K562 (cell line): ENCODE measurements around the gene SIGLEC14. TPM values are rescaled to one million over a fixed set of nuclear protein-coding genes. Genes with fewer than 3 reads are reported as not detected.

Experiments used
- ARID1B ChIP-seq: fragments of 450-650 bp; IDR thresholded peaks from 2 replicates; pipeline ENCODE4 v1.6.1; 2016; ENCODE audit warnings: antibody characterized with exemption, mild to moderate bottlenecking, inconsistent platforms
- CREM ChIP-seq: IDR thresholded peaks from 2 replicates; pipeline ENCODE4 v1.6.1; 2014; ENCODE audit warnings: antibody characterized with exemption, low read depth
- FOXK2 ChIP-seq, 2 experiments: fragments of 450-650 bp; IDR thresholded peaks in 1 of 2; conservative IDR thresholded peaks in 1 of 2; 2 replicates each; pipeline ENCODE4 v1.6.1; 2016; ENCODE audit warnings: low read depth in 2 of 2, mild to moderate bottlenecking in 1 of 2
- FOXO4 ChIP-seq: fragments of 450-650 bp; formaldehyde crosslinking; IDR thresholded peaks from 2 replicates; pipeline ENCODE4 v1.4.0; 2020; ENCODE audit warnings: mild to moderate bottlenecking, moderate library complexity
- MNT ChIP-seq, 2 experiments: fragments of 450-650 bp; conservative IDR thresholded peaks; 2 replicates each; pipeline ENCODE4 v1.6.1; 2017; ENCODE audit warnings: mild to moderate bottlenecking in 2 of 2, moderate library complexity in 2 of 2
- NFE2 ChIP-seq: IDR thresholded peaks from 2 replicates; pipeline ENCODE4 v1.6.1; 2014; ENCODE audit warnings: antibody characterized with exemption, low read depth
- SIN3A ChIP-seq, 2 experiments: fragments of 150-350 bp in 1 of 2; IDR thresholded peaks; 2 replicates each; pipeline ENCODE4 v1.6.1; 2011 to 2016; ENCODE audit warnings: borderline replicate concordance in 2 of 2, low read depth in 2 of 2, low read length in 2 of 2, mild to moderate bottlenecking in 2 of 2, moderate library complexity in 2 of 2; ENCODE audit not compliant: control insufficient read depth in 1 of 2
- SIN3B ChIP-seq: fragments of 450-650 bp; IDR thresholded peaks from 2 replicates; pipeline ENCODE4 v1.6.1; 2017; ENCODE audit warnings: low read depth, mild to moderate bottlenecking, moderate library complexity
- XRCC5 ChIP-seq: fragments of 200-400 bp; formaldehyde crosslinking; IDR thresholded peaks from 2 replicates; pipeline ENCODE4 v1.6.1; 2017; ENCODE audit warnings: low read depth, mild to moderate bottlenecking, low read length
- ZNF134 ChIP-seq: fragments of 250-450 bp; sonication (Bioruptor Pico); conservative IDR thresholded peaks from 2 replicates; pipeline ENCODE4 v1.4.0; 2020
- ZNF274 ChIP-seq: IDR thresholded peaks from 2 replicates; pipeline ENCODE4 v1.6.1; 2011; ENCODE audit warnings: low read depth, mild to moderate bottlenecking, low read length, moderate library complexity, borderline replicate concordance
- polyA plus RNA-seq, 8 experiments: library from polyadenylated mRNA; depleted of rRNA in 4 of 8; stranded (reverse) in 5 of 8; unstranded in 3 of 8; fragments of >200 nt; fragmentation: Nextera tagmentation in 2 of 8; fragmentation: Illumina TruSeq in 1 of 8; extraction: Ambion mirVana in 2 of 8; extraction: Trizol in 1 of 8; gene quantifications; 2 replicates each; pipeline versions ENCODE4 v1.2.1 to v1.2.3, GENCODE V29; 2011 to 2014; ENCODE audit warnings: inconsistent platforms in 1 of 8, missing spikeins in 1 of 8
- total RNA-seq, 7 experiments: library from RNA; depleted of rRNA in 6 of 7; stranded (reverse); fragments of >200 nt in 6 of 7; fragmentation: Illumina TruSeq in 2 of 7; extraction: Trizol in 2 of 7; gene quantifications; 2 replicates each; pipeline versions ENCODE4 v1.2.1 to v1.2.3, GENCODE V29; 2011 to 2021; ENCODE audit warnings: low replicate concordance in 1 of 7
- TF ChIP-seq, protein P1 (sequence below): fragments of 450-650 bp; IDR thresholded peaks from 2 replicates; pipeline ENCODE4 v1.6.1; 2018; ENCODE audit not compliant: partially characterized antibody
- TF ChIP-seq, protein P2 (sequence below), 3 experiments: fragments of 200-800 bp in 1 of 3; sonication (Bioruptor generic) in 1 of 3; sonication (generic) in 1 of 3; formaldehyde crosslinking in 1 of 3; IDR thresholded peaks; 2 replicates each; pipeline versions ENCODE4 v1.6.1 to v1.8.0; 2016 to 2022; ENCODE audit warnings: mild to moderate bottlenecking in 2 of 3, missing compliant biosample characterization in 2 of 3, missing genetic modification characterization in 2 of 3, missing genetic modification reagents in 1 of 3
- TF ChIP-seq, protein P3 (sequence below): fragments of 450-650 bp; IDR thresholded peaks from 2 replicates; pipeline ENCODE4 v1.6.1; 2016; ENCODE audit warnings: missing biosample characterization, missing genetic modification characterization

Gene SIGLEC14
- total and polyA plus RNA-seq, 9 of the 15 experiments (the other 6 are each of a cell fraction or from before 2014, with no cell fraction given), result not detected

GRCh38 chr19:51688671-51689571 lies 42.3 kb upstream of the SIGLEC14 start (continued):
- TF ChIP-seq, protein P1, sequence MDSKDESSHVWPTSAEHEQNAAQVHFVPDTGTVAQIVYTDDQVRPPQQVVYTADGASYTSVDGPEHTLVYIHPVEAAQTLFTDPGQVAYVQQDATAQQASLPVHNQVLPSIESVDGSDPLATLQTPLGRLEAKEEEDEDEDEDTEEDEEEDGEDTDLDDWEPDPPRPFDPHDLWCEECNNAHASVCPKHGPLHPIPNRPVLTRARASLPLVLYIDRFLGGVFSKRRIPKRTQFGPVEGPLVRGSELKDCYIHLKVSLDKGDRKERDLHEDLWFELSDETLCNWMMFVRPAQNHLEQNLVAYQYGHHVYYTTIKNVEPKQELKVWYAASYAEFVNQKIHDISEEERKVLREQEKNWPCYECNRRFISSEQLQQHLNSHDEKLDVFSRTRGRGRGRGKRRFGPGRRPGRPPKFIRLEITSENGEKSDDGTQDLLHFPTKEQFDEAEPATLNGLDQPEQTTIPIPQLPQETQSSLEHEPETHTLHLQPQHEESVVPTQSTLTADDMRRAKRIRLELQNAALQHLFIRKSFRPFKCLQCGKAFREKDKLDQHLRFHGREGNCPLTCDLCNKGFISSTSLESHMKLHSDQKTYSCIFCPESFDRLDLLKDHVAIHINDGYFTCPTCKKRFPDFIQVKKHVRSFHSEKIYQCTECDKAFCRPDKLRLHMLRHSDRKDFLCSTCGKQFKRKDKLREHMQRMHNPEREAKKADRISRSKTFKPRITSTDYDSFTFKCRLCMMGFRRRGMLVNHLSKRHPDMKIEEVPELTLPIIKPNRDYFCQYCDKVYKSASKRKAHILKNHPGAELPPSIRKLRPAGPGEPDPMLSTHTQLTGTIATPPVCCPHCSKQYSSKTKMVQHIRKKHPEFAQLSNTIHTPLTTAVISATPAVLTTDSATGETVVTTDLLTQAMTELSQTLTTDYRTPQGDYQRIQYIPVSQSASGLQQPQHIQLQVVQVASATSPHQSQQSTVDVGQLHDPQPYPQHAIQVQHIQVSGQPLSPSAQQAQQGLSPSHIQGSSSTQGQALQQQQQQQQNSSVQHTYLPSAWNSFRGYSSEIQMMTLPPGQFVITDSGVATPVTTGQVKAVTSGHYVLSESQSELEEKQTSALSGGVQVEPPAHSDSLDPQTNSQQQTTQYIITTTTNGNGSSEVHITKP, result no peak
- TF ChIP-seq MNT (conservative IDR thresholded peaks at IDR 0.05) (peak in 1 of 2 experiments; percentile 26; a peak in 1 of 4 replicates), ZNF274 (no peak), FOXO4 (CRISPR knock-in tag) (no peak), ARID1B (peak; percentile 69), SIN3B (no peak), CREM (no peak), SIN3A (IDR thresholded peaks at IDR 0.05; ENCODE audit: borderline replicate concordance in 2 of 2, control insufficient read depth in 1 of 2, low read depth in 2 of 2, low read length in 2 of 2) (peak; percentile 46 to 71; a peak in 2 of 4 replicates), ZNF134 (CRISPR knock-in tag) (no peak), NFE2 (no peak), XRCC5 (no peak), FOXK2 (conservative IDR thresholded peaks at IDR 0.05 in 1 of 2, IDR thresholded peaks at IDR 0.05 in 1 of 2; ENCODE audit: low read depth in 2 of 2) (peak in 1 of 2 experiments; percentile 69; a peak in 3 of 4 replicates)
- TF ChIP-seq, protein P2, sequence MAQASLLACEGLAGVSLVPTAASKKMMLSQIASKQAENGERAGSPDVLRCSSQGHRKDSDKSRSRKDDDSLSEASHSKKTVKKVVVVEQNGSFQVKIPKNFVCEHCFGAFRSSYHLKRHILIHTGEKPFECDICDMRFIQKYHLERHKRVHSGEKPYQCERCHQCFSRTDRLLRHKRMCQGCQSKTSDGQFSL (CRISPR knock-in tag; IDR thresholded peaks at IDR 0.05), result no peak
- TF ChIP-seq, protein P2 (tag; IDR thresholded peaks at IDR 0.05), result peak in 1 of 2 experiments; percentile 50; a peak in 1 of 4 replicates
- TF ChIP-seq, protein P3, sequence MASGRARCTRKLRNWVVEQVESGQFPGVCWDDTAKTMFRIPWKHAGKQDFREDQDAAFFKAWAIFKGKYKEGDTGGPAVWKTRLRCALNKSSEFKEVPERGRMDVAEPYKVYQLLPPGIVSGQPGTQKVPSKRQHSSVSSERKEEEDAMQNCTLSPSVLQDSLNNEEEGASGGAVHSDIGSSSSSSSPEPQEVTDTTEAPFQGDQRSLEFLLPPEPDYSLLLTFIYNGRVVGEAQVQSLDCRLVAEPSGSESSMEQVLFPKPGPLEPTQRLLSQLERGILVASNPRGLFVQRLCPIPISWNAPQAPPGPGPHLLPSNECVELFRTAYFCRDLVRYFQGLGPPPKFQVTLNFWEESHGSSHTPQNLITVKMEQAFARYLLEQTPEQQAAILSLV (tag), result no peak
